Dermis microvascular lymphatic vessel endothelial cell (primary cell): ENCODE results near the gene HSPB7. TPM values are rescaled to one million over a fixed set of nuclear protein-coding genes. Genes with fewer than 3 reads are reported as not detected.
"Not testable (repeated sequence)": the region's sequence is repeated elsewhere in the genome, so short reads cannot be mapped to it uniquely, and the experiment has no call there.

Experiments used
- DNase-seq, 2 donors: peaks; one replicate each; pipeline versions ENCODE4 v3.0.0 to v3.0.0-alpha.2; 2010; ENCODE audit warnings: low read depth in 2 of 2
- total RNA-seq: library from RNA; depleted of rRNA; stranded (reverse); fragments of >200 nt; gene quantifications from 2 replicates; pipeline ENCODE4 v1.2.1, GENCODE V29; 2014

Gene HSPB7
- total RNA-seq, 1 donor from 2014 or later, result not detected

- no peak for DNase-seq
These were observed 36.2 kb downstream of the HSPB7 start for GRCh38 chr1:15981679-15982078.

GRCh38 chr1:15977947-15978346 is 39.9 kb downstream of the HSPB7 start:
- not testable (repeated sequence) for DNase-seq

GRCh38 chr1:15975805-15976680 is 41.8 kb downstream of the HSPB7 start, which contains the start of gene ZBTB17:
Gene ZBTB17, minus strand, starts transcription at chr1:15976101. Its CDS starts 27,606 bp downstream, at chr1:15948495.
- peak; percentile 87 to 93 for DNase-seq

GRCh38 chr1:15975358-15975804 is 42.5 kb downstream of the HSPB7 start:
- DNase-seq, result peak in 1 of 2 donors; percentile 75

- no peak for DNase-seq
These were observed 43.0 kb downstream of the HSPB7 start for GRCh38 chr1:15974855-15975254.

- DNase-seq, result no peak
These were observed 44.1 kb downstream of the HSPB7 start for GRCh38 chr1:15973772-15974171.

- no peak for DNase-seq
These were observed 45.4 kb downstream of the HSPB7 start for GRCh38 chr1:15972409-15972808.

GRCh38 chr1:15970911-15971310 is 46.9 kb downstream of the HSPB7 start:
- no peak for DNase-seq

- DNase-seq, result no peak
These were observed 48.4 kb downstream of the HSPB7 start for GRCh38 chr1:15969321-15969880.

GRCh38 chr1:15968172-15968571 is 49.7 kb downstream of the HSPB7 start:
- DNase-seq, result no peak

GRCh38 chr1:15966956-15967344 is 50.9 kb downstream of the HSPB7 start:
- no peak for DNase-seq

- peak in 1 of 2 donors; percentile 69 for DNase-seq
These were observed 51.5 kb downstream of the HSPB7 start for GRCh38 chr1:15966081-15966955.

- DNase-seq, result peak in 1 of 2 donors; percentile 78
These were observed 52.5 kb downstream of the HSPB7 start for GRCh38 chr1:15965228-15965767.

Other genes starting within 250 kb of the HSPB7 start
- gene UQCRHL, start 210.4 kb downstream of the HSPB7 start, total RNA-seq, result 0.76 and 4.0 TPM in 2 replicates
- 10.8 and 12.5 TPM in 2 replicates for gene SPEN, start 170.3 kb downstream of the HSPB7 start, total RNA-seq
- 33.5 and 38.4 TPM in 2 replicates for gene ZBTB17, start 41.9 kb downstream of the HSPB7 start, total RNA-seq
- gene SRARP, start 13.8 kb downstream of the HSPB7 start, total RNA-seq, result 0.51 TPM in 2 replicates
- gene CLCNKA, start 4.0 kb upstream of the HSPB7 start, total RNA-seq, result not detected in 2 replicates
- gene CLCNKB, start 25.7 kb upstream of the HSPB7 start, total RNA-seq, result under 0.01 TPM in 1 of 2 replicates, not detected in the other
- gene FAM131C, start 55.6 kb upstream of the HSPB7 start, total RNA-seq, result 0.13 TPM in 1 of 2 replicates, not detected in the other
- gene EPHA2, start 138.0 kb upstream of the HSPB7 start, total RNA-seq, result 71.1 and 112 TPM in 2 replicates
- 4.0 and 4.4 TPM in 2 replicates for gene ARHGEF19, start 194.6 kb upstream of the HSPB7 start, total RNA-seq
- gene CPLANE2, start 219.1 kb upstream of the HSPB7 start, total RNA-seq, result 6.7 and 7.7 TPM in 2 replicates